Ishikawa (cell line): ENCODE results near the gene PLXDC2.

Experiments
- CEBPB ChIP-seq: IDR thresholded peaks from 2 replicates; pipeline ENCODE4 v1.6.1; 2012
- CREB1 ChIP-seq: IDR thresholded peaks from 2 replicates; pipeline ENCODE4 v1.6.1; 2012; ENCODE audit warnings: low read depth
- EGR1 ChIP-seq: IDR thresholded peaks from 2 replicates; pipeline ENCODE4 v1.6.1; 2012
- EP300 ChIP-seq: IDR thresholded peaks from 2 replicates; pipeline ENCODE4 v1.6.1; 2012; ENCODE audit warnings: borderline replicate concordance
- FOXM1 ChIP-seq: IDR thresholded peaks from 2 replicates; pipeline ENCODE4 v1.6.1; 2012; ENCODE audit warnings: low read depth, borderline replicate concordance
- MAX ChIP-seq: IDR thresholded peaks from 2 replicates; pipeline ENCODE4 v1.6.1; 2012
- NFIC ChIP-seq: IDR thresholded peaks from 2 replicates; pipeline ENCODE4 v1.6.1; 2012
- RAD21 ChIP-seq: IDR thresholded peaks from 2 replicates; pipeline ENCODE4 v1.6.1; 2012; ENCODE audit warnings: low read depth
- TAF1 ChIP-seq: IDR thresholded peaks from 2 replicates; pipeline ENCODE4 v1.6.1; 2012; ENCODE audit warnings: low read depth, mild to moderate bottlenecking
- TCF12 ChIP-seq: IDR thresholded peaks from 2 replicates; pipeline ENCODE4 v1.6.1; 2012; ENCODE audit warnings: low read depth
- TEAD4 ChIP-seq: IDR thresholded peaks from 2 replicates; pipeline ENCODE4 v1.6.1; 2012
- USF1 ChIP-seq: IDR thresholded peaks from 2 replicates; pipeline ENCODE4 v1.6.1; 2012
- YY1 ChIP-seq: IDR thresholded peaks from 2 replicates; pipeline ENCODE4 v1.6.1; 2012; ENCODE audit warnings: low read depth
- ZBTB7A ChIP-seq: IDR thresholded peaks from 2 replicates; pipeline ENCODE4 v1.6.1; 2012; ENCODE audit warnings: low read depth
- TF ChIP-seq, protein P1 (sequence below): IDR thresholded peaks from 2 replicates; pipeline ENCODE4 v1.6.1; 2012; ENCODE audit warnings: low read depth, mild to moderate bottlenecking

Gene PLXDC2

DNA sequence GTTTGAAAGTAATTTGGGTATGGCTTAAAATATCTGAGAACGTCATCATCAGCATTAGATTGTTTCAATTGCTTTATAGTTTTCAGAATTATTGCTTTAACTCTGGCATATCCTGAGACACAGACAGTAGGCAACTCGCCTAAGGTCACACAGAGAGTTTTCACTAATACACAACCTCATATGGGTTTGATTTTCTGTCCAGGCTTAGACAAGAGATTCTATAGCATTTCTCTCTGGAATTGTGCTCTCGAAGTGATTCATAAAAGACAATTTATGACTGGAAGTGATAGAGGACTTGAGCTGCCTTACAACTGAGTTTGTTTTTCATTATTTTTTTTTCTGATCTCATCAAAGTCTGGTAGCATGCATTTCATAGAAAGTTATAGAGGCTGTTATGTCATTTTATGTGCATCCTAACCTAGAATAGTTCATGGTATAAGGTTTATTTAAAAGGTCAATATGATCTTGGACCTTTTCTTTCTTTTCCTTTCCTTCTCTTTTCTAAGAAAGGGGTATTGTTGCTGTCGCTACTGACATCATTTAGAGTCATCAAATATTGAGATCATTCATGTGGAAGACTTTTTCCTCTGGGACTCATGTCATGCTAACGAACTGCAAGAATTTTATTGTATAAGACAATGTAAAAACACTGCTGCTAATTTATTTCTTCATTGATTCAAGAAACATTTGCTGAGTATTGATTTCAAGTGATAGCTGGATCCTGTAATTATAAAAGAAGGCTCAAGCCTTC is 278.2 kb downstream of the PLXDC2 start:
- TF ChIP-seq CREB1 (no peak), MAX (no peak), USF1 (no peak), TAF1 (no peak), NFIC (no peak), TEAD4 (no peak), CEBPB (no peak), RAD21 (no peak), ZBTB7A (no peak), EGR1 (no peak), YY1 (no peak), EP300 (no peak), TCF12 (no peak), FOXM1 (no peak)
- TF ChIP-seq, protein P1, sequence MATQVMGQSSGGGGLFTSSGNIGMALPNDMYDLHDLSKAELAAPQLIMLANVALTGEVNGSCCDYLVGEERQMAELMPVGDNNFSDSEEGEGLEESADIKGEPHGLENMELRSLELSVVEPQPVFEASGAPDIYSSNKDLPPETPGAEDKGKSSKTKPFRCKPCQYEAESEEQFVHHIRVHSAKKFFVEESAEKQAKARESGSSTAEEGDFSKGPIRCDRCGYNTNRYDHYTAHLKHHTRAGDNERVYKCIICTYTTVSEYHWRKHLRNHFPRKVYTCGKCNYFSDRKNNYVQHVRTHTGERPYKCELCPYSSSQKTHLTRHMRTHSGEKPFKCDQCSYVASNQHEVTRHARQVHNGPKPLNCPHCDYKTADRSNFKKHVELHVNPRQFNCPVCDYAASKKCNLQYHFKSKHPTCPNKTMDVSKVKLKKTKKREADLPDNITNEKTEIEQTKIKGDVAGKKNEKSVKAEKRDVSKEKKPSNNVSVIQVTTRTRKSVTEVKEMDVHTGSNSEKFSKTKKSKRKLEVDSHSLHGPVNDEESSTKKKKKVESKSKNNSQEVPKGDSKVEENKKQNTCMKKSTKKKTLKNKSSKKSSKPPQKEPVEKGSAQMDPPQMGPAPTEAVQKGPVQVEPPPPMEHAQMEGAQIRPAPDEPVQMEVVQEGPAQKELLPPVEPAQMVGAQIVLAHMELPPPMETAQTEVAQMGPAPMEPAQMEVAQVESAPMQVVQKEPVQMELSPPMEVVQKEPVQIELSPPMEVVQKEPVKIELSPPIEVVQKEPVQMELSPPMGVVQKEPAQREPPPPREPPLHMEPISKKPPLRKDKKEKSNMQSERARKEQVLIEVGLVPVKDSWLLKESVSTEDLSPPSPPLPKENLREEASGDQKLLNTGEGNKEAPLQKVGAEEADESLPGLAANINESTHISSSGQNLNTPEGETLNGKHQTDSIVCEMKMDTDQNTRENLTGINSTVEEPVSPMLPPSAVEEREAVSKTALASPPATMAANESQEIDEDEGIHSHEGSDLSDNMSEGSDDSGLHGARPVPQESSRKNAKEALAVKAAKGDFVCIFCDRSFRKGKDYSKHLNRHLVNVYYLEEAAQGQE: no peak

DNA sequence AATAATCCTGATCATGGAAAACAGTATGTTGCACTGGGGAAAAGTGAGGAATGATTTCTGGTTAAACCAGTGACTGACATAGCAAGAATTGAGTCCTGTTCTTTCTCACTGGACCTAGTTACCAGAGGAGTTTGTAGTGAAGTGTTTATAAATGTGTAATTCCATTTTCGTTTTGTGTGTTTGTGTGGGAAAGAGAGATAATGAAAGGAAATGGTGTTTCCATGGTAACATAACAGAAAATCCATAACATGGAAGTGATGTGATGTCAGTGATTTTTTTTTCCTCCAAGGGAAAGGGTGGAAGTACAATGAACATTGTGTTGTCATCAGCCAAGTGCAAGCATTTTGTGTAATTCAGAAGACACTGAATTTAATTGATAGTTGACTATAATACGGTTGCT is 283.9 kb downstream of the PLXDC2 start:
- TF ChIP-seq FOXM1 (no peak), TEAD4 (no peak), YY1 (no peak), NFIC (no peak), EP300 (no peak), EGR1 (no peak), MAX (no peak), CREB1 (no peak), CEBPB (no peak), USF1 (no peak), TCF12 (no peak), ZBTB7A (no peak), TAF1 (no peak)
- TF ChIP-seq, protein P1: no peak

- TF ChIP-seq EP300: no peak
- no peak for TF ChIP-seq USF1
- no peak for TF ChIP-seq EGR1
Observed at GRCh38 chr10:20105236-20105635, 289.0 kb downstream of the PLXDC2 start.

DNA sequence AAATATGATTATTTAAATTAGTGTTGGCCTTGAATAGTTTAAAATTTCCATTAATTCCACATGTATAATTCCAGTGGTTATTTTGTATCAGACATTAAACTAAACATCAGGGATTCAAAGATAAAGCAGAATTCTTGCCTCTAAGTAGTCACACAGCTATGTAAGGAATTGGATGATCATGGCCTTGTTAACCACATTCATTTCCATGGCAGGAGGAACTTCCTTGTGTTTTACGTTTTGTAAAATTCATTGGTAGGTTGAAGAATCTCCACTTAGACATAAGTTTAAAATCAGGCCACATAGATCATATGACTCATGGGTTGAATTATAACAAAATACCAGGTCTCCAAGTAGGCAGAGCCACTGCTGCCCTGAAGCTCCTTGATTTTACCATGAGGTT is 289.7 kb downstream of the PLXDC2 start:
- no peak for TF ChIP-seq ZBTB7A
- no peak for TF ChIP-seq CREB1

GRCh38 chr10:20108021-20108420 is 291.8 kb downstream of the PLXDC2 start:
- TF ChIP-seq FOXM1 (no peak), TEAD4 (no peak), MAX (no peak), CREB1 (no peak), ZBTB7A (no peak), EP300 (no peak), RAD21 (no peak), TCF12 (no peak), YY1 (no peak), TAF1 (no peak), NFIC (no peak), CEBPB (no peak)

- TF ChIP-seq, protein P1: no peak
- no peak for TF ChIP-seq RAD21
- no peak for TF ChIP-seq TAF1
- TF ChIP-seq FOXM1: no peak
- TF ChIP-seq CREB1: no peak
- TF ChIP-seq TEAD4: no peak
- TF ChIP-seq YY1: no peak
- no peak for TF ChIP-seq TCF12
- TF ChIP-seq NFIC: no peak
- no peak for TF ChIP-seq EP300
- no peak for TF ChIP-seq ZBTB7A
- TF ChIP-seq MAX: no peak
- no peak for TF ChIP-seq CEBPB
- TF ChIP-seq EGR1: no peak
- no peak for TF ChIP-seq USF1
Observed at GRCh38 chr10:20109613-20110012, 293.4 kb downstream of the PLXDC2 start.
